HepG2 (cell line): ENCODE results near the gene WDR7. TPM values are rescaled to one million over a fixed set of nuclear protein-coding genes. Genes with fewer than 3 reads are reported as not detected.

ENCODE experiments used
- ATAC-seq: fragments of 200-7000 bp; cut with Tn5 transposase; 3 replicates; pipeline ENCODE4 v1.9.1; 2020; ENCODE audit warnings: mild to moderate bottlenecking, moderate library complexity
- BruUV-seq: library from RNA; stranded (reverse); fragments of 400-500 nt; replicated peaks from 2 replicates; lab custom pipeline; 2021; lab: Mats Ljungman, UMichigan
- CTCF ChIA-PET: fragments of 300-600 bp; formaldehyde crosslinking; extraction: SDS; loops from one replicate; lab custom pipeline; 2021; ENCODE audit warnings: low total read pairs, inconsistent platforms, low intra/inter-chr PET ratio; lab: Yijun Ruan, JAX
- POLR2A ChIA-PET: fragments of 350-600 bp; sonication (Branson Sonifier 250); formaldehyde crosslinking; loops from one replicate; lab custom pipeline; 2020; ENCODE audit warnings: antibody characterized with exemption, inconsistent platforms; lab: Yijun Ruan, JAX
- DNase-seq: peaks from one replicate; pipeline ENCODE4 v3.0.0-alpha.2; 2015; ENCODE audit warnings: low spot score
- FAIRE-seq: peaks from 3 replicates; lab custom pipeline; 2011; peaks lifted over from hg19 to GRCh38; lab: Jason Lieb, UNC
- H2AFZ ChIP-seq: one replicate; pipeline ENCODE4 v1.6.1; 2011; ENCODE audit warnings: low read length, inconsistent platforms
- H3K27ac ChIP-seq: fragments of 300-600 bp; 3 replicates; pipeline ENCODE4 v1.8.0; 2011; ENCODE audit warnings: mixed run types, mild to moderate bottlenecking, mixed read lengths, low read length, inconsistent platforms; ENCODE audit not compliant: insufficient read depth; ENCODE audit errors: extremely low read length
- H3K27me3 ChIP-seq, 2 experiments: fragments of 200-600 bp in 1 of 2; 2 replicates in 1 of 2; 3 replicates in 1 of 2; pipeline versions ENCODE4 v1.6.0 to v1.8.0; 2011; ENCODE audit warnings: low read length in 2 of 2, mild to moderate bottlenecking in 2 of 2, moderate library complexity in 2 of 2, inconsistent platforms in 1 of 2; ENCODE audit not compliant: insufficient read depth in 2 of 2, control insufficient read depth in 1 of 2
- H3K36me3 ChIP-seq, 2 experiments: fragments of 200-600 bp in 1 of 2; replicated peaks in 1 of 2; 2 replicates in 1 of 2; 3 replicates in 1 of 2; pipeline versions ENCODE4 v1.5.1 to v1.8.0; 2011; ENCODE audit warnings: low read length in 2 of 2, inconsistent platforms in 1 of 2; ENCODE audit not compliant: insufficient read depth in 2 of 2, control insufficient read depth in 1 of 2
- H3K4me1 ChIP-seq: 2 replicates; pipeline ENCODE4 v1.5.1; 2012; ENCODE audit warnings: low read length, inconsistent platforms; ENCODE audit not compliant: insufficient read depth
- H3K4me2 ChIP-seq: 2 replicates; pipeline ENCODE4 v1.6.0; 2011; ENCODE audit warnings: low read depth, low read length, inconsistent platforms
- H3K4me3 ChIP-seq, 3 experiments: fragments of 200-600 bp in 1 of 3; sonication (generic), shearing (Covaris generic) in 1 of 3; replicated peaks in 1 of 3; 2 replicates each; pipeline ENCODE4 v1.5.1; 2011 to 2016; ENCODE audit warnings: low read length in 3 of 3, inconsistent platforms in 2 of 3, low read depth in 2 of 3, mild to moderate bottlenecking in 2 of 3, control low read depth in 1 of 3, mixed read lengths in 1 of 3; ENCODE audit not compliant: insufficient read depth in 1 of 3
- H3K79me2 ChIP-seq: one replicate; pipeline ENCODE4 v1.6.1; 2011; ENCODE audit warnings: low read length, inconsistent platforms; ENCODE audit not compliant: insufficient read depth
- H3K9ac ChIP-seq: 2 replicates; pipeline ENCODE4 v1.6.0; 2011; ENCODE audit warnings: mild to moderate bottlenecking, low read depth, low read length, inconsistent platforms; ENCODE audit not compliant: insufficient read depth
- H3K9me3 ChIP-seq: 2 replicates; pipeline ENCODE4 v1.5.1; 2012; ENCODE audit warnings: mild to moderate bottlenecking, low read length
- H4K20me1 ChIP-seq: 2 replicates; pipeline ENCODE4 v1.6.0; 2011; ENCODE audit warnings: inconsistent platforms, mild to moderate bottlenecking, low read length, moderate library complexity; ENCODE audit not compliant: insufficient read depth
- ATF7 ChIP-seq, 2 experiments: fragments of 450-650 bp in 1 of 2; sonication (generic) in 1 of 2; formaldehyde crosslinking in 1 of 2; IDR thresholded peaks; 2 replicates each; pipeline versions ENCODE4 v1.4.0 to v1.6.1; 2016 to 2020; ENCODE audit warnings: antibody characterized with exemption in 1 of 2, mild to moderate bottlenecking in 1 of 2, missing genetic modification reagents in 1 of 2
- GFI1 ChIP-seq: sonication (generic); formaldehyde crosslinking; IDR thresholded peaks from 2 replicates; pipeline ENCODE4 v1.5.0; 2020; ENCODE audit warnings: missing genetic modification reagents, mild to moderate bottlenecking, borderline replicate concordance
- SIN3B ChIP-seq: fragments of 150-350 bp; IDR thresholded peaks from 2 replicates; pipeline ENCODE4 v1.6.1; 2014; ENCODE audit warnings: low read length
- ZNF180 ChIP-seq: sonication (generic); formaldehyde crosslinking; IDR thresholded peaks from 2 replicates; pipeline ENCODE4 v1.4.0; 2020; ENCODE audit warnings: low read depth, missing genetic modification reagents, borderline replicate concordance
- ZNF292 ChIP-seq: sonication (generic); formaldehyde crosslinking; IDR thresholded peaks from 2 replicates; pipeline ENCODE4 v1.8.1; 2022; ENCODE audit warnings: mild to moderate bottlenecking, low read depth, missing genetic modification reagents, borderline replicate concordance
- ZZZ3 ChIP-seq: sonication (generic); formaldehyde crosslinking; IDR thresholded peaks from 2 replicates; pipeline ENCODE4 v1.4.0; 2020; ENCODE audit warnings: missing genetic modification reagents, mild to moderate bottlenecking, borderline replicate concordance
- WGBS: methylation state at CpG from one replicate; pipeline ENCODE4 v1.1.6; 2017; ENCODE audit warnings: low lambda C conversion rate; 5-methylcytosine and 5-hydroxymethylcytosine counted together
- in situ Hi-C: cut with HindIII; loops from 2 replicates; pipeline ENCODE4 v1.10.0; 2017; ENCODE audit warnings: low pct_unique_long_range_greater_than_20kb; ENCODE audit not compliant: extremely low pct_ligation_motif_present
- intact Hi-C: fragments of 100-400 bp; cut with micrococcal nuclease; formaldehyde crosslinking; loops from one replicate; pipeline ENCODE4 v1.10.0; 2022; ENCODE audit not compliant: unreplicated experiment
- polyA plus RNA-seq, 8 experiments: library from polyadenylated mRNA; depleted of rRNA in 3 of 8; stranded (reverse) in 7 of 8; unstranded in 1 of 8; fragments of >200 nt; fragmentation: Illumina TruSeq in 4 of 8; extraction: Trizol in 4 of 8; gene quantifications; 2 replicates each; pipeline versions ENCODE4 v1.2.1 to v1.2.3, GENCODE V29; 2011 to 2016; ENCODE audit warnings: low read depth in 4 of 8, missing spikeins in 1 of 8, mixed read lengths in 1 of 8; ENCODE audit not compliant: insufficient read depth in 1 of 8
- total RNA-seq, 5 experiments: library from RNA; depleted of rRNA; stranded (reverse); fragments of >200 nt; fragmentation: Illumina TruSeq; extraction: Trizol; gene quantifications; 2 replicates each; pipeline ENCODE4 v1.2.3, GENCODE V29; 2016; ENCODE audit warnings: low read depth in 1 of 5
- TF ChIP-seq, protein P1 (sequence below): sonication (generic); formaldehyde crosslinking; IDR thresholded peaks from 2 replicates; pipeline ENCODE4 v1.9.0; 2022; ENCODE audit warnings: missing genetic modification reagents, mild to moderate bottlenecking, borderline replicate concordance
- TF ChIP-seq, protein P2 (sequence below): sonication (generic); formaldehyde crosslinking; IDR thresholded peaks from 2 replicates; pipeline ENCODE4 v1.4.0; 2020; ENCODE audit warnings: missing genetic modification reagents
- TF ChIP-seq, protein P3 (sequence below): sonication (generic); formaldehyde crosslinking; IDR thresholded peaks from 2 replicates; pipeline ENCODE4 v1.8.0; 2022; ENCODE audit warnings: missing genetic modification reagents, low read depth, mild to moderate bottlenecking, borderline replicate concordance

WDR7 gene
- total and polyA plus RNA-seq, 2 of the 13 experiments (the other 11 are each of a cell fraction or from before 2014, with no cell fraction given): 2.0 to 7.8 TPM

DNA sequence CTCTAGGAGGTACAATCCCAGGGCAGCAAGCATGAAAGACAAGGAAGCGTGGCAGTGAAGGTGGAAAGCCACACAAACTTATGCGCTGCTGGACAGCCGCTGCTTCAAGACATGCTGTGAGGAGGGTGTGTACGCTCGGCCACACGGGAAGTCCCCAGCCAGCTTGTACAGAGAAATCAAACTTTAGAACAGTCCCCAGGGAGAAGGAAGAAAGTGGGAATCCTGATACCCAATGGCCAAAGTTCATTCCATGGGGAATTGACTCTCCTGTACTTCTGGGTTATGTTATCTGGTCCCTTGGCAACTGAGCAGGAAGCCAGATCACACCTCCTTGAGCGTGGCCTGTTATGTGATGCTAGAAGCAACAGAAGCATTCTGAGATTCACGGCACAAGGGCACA, 409.7 kb downstream of the WDR7 start:
- no peak overlapping the region for H3K4me3 ChIP-seq
- ChIA-PET POLR2A (no interaction called here), CTCF (no interaction called here)
- FAIRE-seq (no peak), ATAC-seq (no peak), DNase-seq (no peak)
- H2AFZ ChIP-seq: no peak overlapping the region
- no peak overlapping the region for H3K9ac ChIP-seq
- H4K20me1 ChIP-seq: no peaks in the 10 kb centered on the region
- no peak overlapping the region for H3K4me2 ChIP-seq
- no peaks in the 10 kb centered on the region for H3K9me3 ChIP-seq
- H3K79me2 ChIP-seq: no peaks in the 10 kb centered on the region
- intact Hi-C loops (no loop called here), in situ Hi-C loops (no loop called here)
- TF ChIP-seq ZNF292 (no peak), ATF7 (IDR thresholded peaks at IDR 0.05) (no peak), ATF7 (CRISPR knock-in tag; IDR thresholded peaks at IDR 0.05) (no peak), ZNF180 (CRISPR knock-in tag) (no peak), SIN3B (no peak), GFI1 (no peak), ZZZ3 (CRISPR knock-in tag) (no peak)
- TF ChIP-seq, protein P1, sequence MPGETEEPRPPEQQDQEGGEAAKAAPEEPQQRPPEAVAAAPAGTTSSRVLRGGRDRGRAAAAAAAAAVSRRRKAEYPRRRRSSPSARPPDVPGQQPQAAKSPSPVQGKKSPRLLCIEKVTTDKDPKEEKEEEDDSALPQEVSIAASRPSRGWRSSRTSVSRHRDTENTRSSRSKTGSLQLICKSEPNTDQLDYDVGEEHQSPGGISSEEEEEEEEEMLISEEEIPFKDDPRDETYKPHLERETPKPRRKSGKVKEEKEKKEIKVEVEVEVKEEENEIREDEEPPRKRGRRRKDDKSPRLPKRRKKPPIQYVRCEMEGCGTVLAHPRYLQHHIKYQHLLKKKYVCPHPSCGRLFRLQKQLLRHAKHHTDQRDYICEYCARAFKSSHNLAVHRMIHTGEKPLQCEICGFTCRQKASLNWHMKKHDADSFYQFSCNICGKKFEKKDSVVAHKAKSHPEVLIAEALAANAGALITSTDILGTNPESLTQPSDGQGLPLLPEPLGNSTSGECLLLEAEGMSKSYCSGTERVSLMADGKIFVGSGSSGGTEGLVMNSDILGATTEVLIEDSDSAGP: no peak
- TF ChIP-seq, protein P2, sequence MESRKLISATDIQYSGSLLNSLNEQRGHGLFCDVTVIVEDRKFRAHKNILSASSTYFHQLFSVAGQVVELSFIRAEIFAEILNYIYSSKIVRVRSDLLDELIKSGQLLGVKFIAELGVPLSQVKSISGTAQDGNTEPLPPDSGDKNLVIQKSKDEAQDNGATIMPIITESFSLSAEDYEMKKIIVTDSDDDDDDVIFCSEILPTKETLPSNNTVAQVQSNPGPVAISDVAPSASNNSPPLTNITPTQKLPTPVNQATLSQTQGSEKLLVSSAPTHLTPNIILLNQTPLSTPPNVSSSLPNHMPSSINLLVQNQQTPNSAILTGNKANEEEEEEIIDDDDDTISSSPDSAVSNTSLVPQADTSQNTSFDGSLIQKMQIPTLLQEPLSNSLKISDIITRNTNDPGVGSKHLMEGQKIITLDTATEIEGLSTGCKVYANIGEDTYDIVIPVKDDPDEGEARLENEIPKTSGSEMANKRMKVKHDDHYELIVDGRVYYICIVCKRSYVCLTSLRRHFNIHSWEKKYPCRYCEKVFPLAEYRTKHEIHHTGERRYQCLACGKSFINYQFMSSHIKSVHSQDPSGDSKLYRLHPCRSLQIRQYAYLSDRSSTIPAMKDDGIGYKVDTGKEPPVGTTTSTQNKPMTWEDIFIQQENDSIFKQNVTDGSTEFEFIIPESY (CRISPR knock-in tag): no peak
- TF ChIP-seq, protein P3, sequence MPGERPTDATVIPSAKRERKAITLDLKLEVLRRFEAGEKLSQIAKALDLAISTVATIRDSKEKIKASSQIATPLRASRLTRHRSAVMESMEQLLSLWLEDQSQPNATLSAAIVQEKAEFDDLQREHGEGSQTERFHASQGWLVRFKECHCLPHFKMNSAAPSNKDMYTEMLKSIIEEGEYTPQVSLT (CRISPR knock-in tag): no peak
- H3K36me3 ChIP-seq: no peaks in the 10 kb centered on the region
- H3K27me3 ChIP-seq: peaks cover 0 to 11% of the 10 kb centered on the region in 2 experiments; a peak in 2 of 5 replicates
- no peak overlapping the region for H3K27ac ChIP-seq
- WGBS: 46% methylated on average over 5 of the region's 8 CpGs
- H3K4me1 ChIP-seq: no peaks in the 10 kb centered on the region
- no TSS peak for BruUV-seq
